HG02840 (cell line): ENCODE measurements around the gene PPM1H.

Experiments used
- ATAC-seq: cut with Tn5 transposase; IDR thresholded peaks from one replicate; pipeline ENCODE4 v1.9.1; 2021; ENCODE audit warnings: mild to moderate bottlenecking, moderate library complexity, moderate number of reproducible peaks; ENCODE audit not compliant: unreplicated experiment, low FRiP score

Gene PPM1H

GRCh38 chr12:62659453-62660295, 275.3 kb downstream of the PPM1H start:
- ATAC-seq, result no peak

GRCh38 chr12:62658910-62659309, 276.0 kb downstream of the PPM1H start:
- no peak for ATAC-seq

GRCh38 chr12:62657363-62657632, 277.7 kb downstream of the PPM1H start:
- ATAC-seq, result no peak

- no peak for ATAC-seq
These were observed 278.2 kb downstream of the PPM1H start for GRCh38 chr12:62656591-62657362.

- no peak for ATAC-seq
These were observed 279.2 kb downstream of the PPM1H start for GRCh38 chr12:62655666-62656151.

- ATAC-seq, result no peak
These were observed 280.4 kb downstream of the PPM1H start for GRCh38 chr12:62654326-62655241.

- no peak for ATAC-seq
These were observed 281.2 kb downstream of the PPM1H start for GRCh38 chr12:62653740-62654139.

- no peak for ATAC-seq
These were observed 281.6 kb downstream of the PPM1H start for GRCh38 chr12:62653304-62653703.

- no peak for ATAC-seq
These were observed 283.8 kb downstream of the PPM1H start for GRCh38 chr12:62651138-62651537.

GRCh38 chr12:62649412-62650138, 285.4 kb downstream of the PPM1H start:
- ATAC-seq, result no peak

- ATAC-seq, result no peak
These were observed 287.4 kb downstream of the PPM1H start for GRCh38 chr12:62647586-62647985.

GRCh38 chr12:62646566-62646965, 288.4 kb downstream of the PPM1H start:
- no peak for ATAC-seq

GRCh38 chr12:62643486-62643885, 291.5 kb downstream of the PPM1H start:
- ATAC-seq, result no peak

GRCh38 chr12:62642486-62642885, 292.5 kb downstream of the PPM1H start:
- no peak for ATAC-seq

GRCh38 chr12:62640910-62641448, 294.0 kb downstream of the PPM1H start:
- peak; percentile 90 for ATAC-seq

- ATAC-seq, result no peak
These were observed 297.3 kb downstream of the PPM1H start for GRCh38 chr12:62637679-62638078.

- no peak for ATAC-seq
These were observed 299.3 kb downstream of the PPM1H start for GRCh38 chr12:62635649-62636048.

GRCh38 chr12:62632411-62632918, 302.5 kb downstream of the PPM1H start:
- ATAC-seq, result peak; percentile 25
